GM23248 (cell line): Measurements from ENCODE around the gene MYADML2. TPM values are rescaled to one million over a fixed set of nuclear protein-coding genes. Genes with fewer than 3 reads are reported as not detected.
"Not testable (repeated sequence)": the region's sequence is repeated elsewhere in the genome, so short reads cannot be mapped to it uniquely, and the experiment has no call there.

Experiments
- DNase-seq: peaks from one replicate; pipeline ENCODE4 v3.0.0-alpha.2; 2015
- H2AFZ ChIP-seq: fragments of 200-600 bp; sonication (generic); 2 replicates; pipeline ENCODE4 v1.6.1; 2016; ENCODE audit warnings: antibody characterized with exemption
- H3F3A ChIP-seq: fragments of 200-600 bp; sonication (generic); 2 replicates; pipeline ENCODE4 v1.6.1; 2016; ENCODE audit warnings: mild to moderate bottlenecking, antibody characterized with exemption, mixed run types; ENCODE audit not compliant: insufficient read depth
- H3K27ac ChIP-seq: fragments of 200-600 bp; sonication (generic); 2 replicates; pipeline ENCODE4 v1.5.1; 2016; ENCODE audit warnings: mild to moderate bottlenecking
- H3K27me3 ChIP-seq: fragments of 200-600 bp; sonication (generic); replicated peaks from 2 replicates; pipeline ENCODE4 v1.6.1; 2016; ENCODE audit warnings: mild to moderate bottlenecking; ENCODE audit not compliant: insufficient read depth
- H3K36me3 ChIP-seq: fragments of 200-600 bp; sonication (generic); 2 replicates; pipeline ENCODE4 v1.6.1; 2016; ENCODE audit warnings: low read depth, mild to moderate bottlenecking
- H3K4me1 ChIP-seq: fragments of 200-600 bp; sonication (generic); 2 replicates; pipeline ENCODE4 v1.6.1; 2016; ENCODE audit warnings: mild to moderate bottlenecking; ENCODE audit not compliant: insufficient read depth
- H3K4me2 ChIP-seq: fragments of 200-600 bp; sonication (generic); one replicate; pipeline ENCODE4 v1.6.1; 2016; ENCODE audit warnings: mild to moderate bottlenecking; ENCODE audit not compliant: unreplicated experiment
- H3K4me3 ChIP-seq: fragments of 200-600 bp; sonication (generic); 2 replicates; pipeline ENCODE4 v1.5.1; 2016; ENCODE audit warnings: mild to moderate bottlenecking
- H3K79me2 ChIP-seq: fragments of 200-600 bp; sonication (generic); 2 replicates; pipeline ENCODE4 v1.6.1; 2016; ENCODE audit warnings: mild to moderate bottlenecking; ENCODE audit not compliant: insufficient read depth
- H3K9ac ChIP-seq: fragments of 200-600 bp; sonication (generic); 2 replicates; pipeline ENCODE4 v1.6.1; 2016; ENCODE audit warnings: mild to moderate bottlenecking
- H3K9me2 ChIP-seq: fragments of 200-600 bp; sonication (generic); 2 replicates; pipeline ENCODE4 v1.6.1; 2016; ENCODE audit warnings: mixed run types, mild to moderate bottlenecking, moderate library complexity; ENCODE audit not compliant: insufficient read depth
- H3K9me3 ChIP-seq: fragments of 200-600 bp; sonication (generic); one replicate; pipeline ENCODE4 v1.6.1; 2017; ENCODE audit warnings: low read depth
- H4K20me1 ChIP-seq: fragments of 200-600 bp; sonication (generic); 2 replicates; pipeline ENCODE4 v1.6.0; 2016; ENCODE audit not compliant: insufficient read depth
- EZH2 ChIP-seq: fragments of 200-600 bp; sonication (generic); IDR thresholded peaks from 2 replicates; pipeline ENCODE4 v1.6.1; 2018; ENCODE audit warnings: antibody characterized with exemption, mild to moderate bottlenecking; ENCODE audit not compliant: insufficient read depth, poor library complexity, severe bottlenecking
- EZH2phosphoT487 ChIP-seq: fragments of 200-600 bp; sonication (generic); IDR thresholded peaks from 2 replicates; pipeline ENCODE4 v1.6.1; 2018; ENCODE audit warnings: antibody characterized with exemption, moderate library complexity, mild to moderate bottlenecking, low read depth; ENCODE audit not compliant: insufficient read depth
- WGBS, 2 experiments: methylation state at CpG; one replicate each; pipeline ENCODE4 v1.1.6; 2015 to 2017; ENCODE audit warnings: low lambda C conversion rate in 2 of 2, low coverage in 1 of 2; ENCODE audit errors: missing lambda C conversion rate in 2 of 2; 5-methylcytosine and 5-hydroxymethylcytosine counted together
- in situ Hi-C: fragments of 300-500 bp; cut with MboI; formaldehyde crosslinking; loops from 2 replicates; pipeline ENCODE4 v1.15.0; 2020
- polyA plus RNA-seq: library from polyadenylated mRNA; unstranded; fragments of >200 nt; fragmentation: Nextera tagmentation; extraction: Ambion mirVana; gene quantifications from 2 replicates; pipeline ENCODE4 v1.2.1, GENCODE V29; 2016
- total RNA-seq: library from RNA; depleted of rRNA; stranded (reverse); fragments of >200 nt; shearing (Covaris generic); gene quantifications from 2 replicates; pipeline ENCODE4 v1.2.3, GENCODE V29; 2014

The MYADML2 gene
- total and polyA plus RNA-seq, 2 experiments from 2014 or later: not detected

- no peak overlapping the region for H3K9ac ChIP-seq
- in situ Hi-C loops: no loop called here
- H3K4me2 ChIP-seq: no peak overlapping the region
- no peaks in the 10 kb centered on the region for H3K36me3 ChIP-seq
- no peaks in the 10 kb centered on the region for H3K9me2 ChIP-seq
- no peaks in the 10 kb centered on the region for H3F3A ChIP-seq
- TF ChIP-seq EZH2phosphoT487: no peak
- TF ChIP-seq EZH2: no peak
- no peak overlapping the region for H2AFZ ChIP-seq
- H3K4me3 ChIP-seq: no peak overlapping the region
- no peak overlapping the region for H3K27ac ChIP-seq
- H3K4me1 ChIP-seq: no peaks in the 10 kb centered on the region
- H4K20me1 ChIP-seq: no peaks in the 10 kb centered on the region
- H3K79me2 ChIP-seq: no peaks in the 10 kb centered on the region
- no peaks in the 10 kb centered on the region for H3K9me3 ChIP-seq
- 70 to 77% methylated on average over 12 to 13 of the region's 13 CpGs for WGBS, 2 experiments
- DNase-seq: no peak
- peaks cover 20% of the 10 kb centered on the region for H3K27me3 ChIP-seq
Measured at GRCh38 chr17:81955756-81956544, 8.9 kb upstream of the MYADML2 start.

- no peaks in the 10 kb centered on the region for H3K9me2 ChIP-seq
- H3K4me1 ChIP-seq: no peaks in the 10 kb centered on the region
- 92 to 95% methylated on average over 20 to 26 of the region's 26 CpGs for WGBS, 2 experiments
- H2AFZ ChIP-seq: no peak overlapping the region
- in situ Hi-C loops: no loop called here
- H3F3A ChIP-seq: no peaks in the 10 kb centered on the region
- H4K20me1 ChIP-seq: no peaks in the 10 kb centered on the region
- TF ChIP-seq EZH2phosphoT487: no peak
- TF ChIP-seq EZH2: no peak
- no peak overlapping the region for H3K4me2 ChIP-seq
- no peaks in the 10 kb centered on the region for H3K79me2 ChIP-seq
- peaks cover 15% of the 10 kb centered on the region for H3K27me3 ChIP-seq
- no peak for DNase-seq
- no peak overlapping the region for H3K4me3 ChIP-seq
- H3K9me3 ChIP-seq: no peaks in the 10 kb centered on the region
- no peaks in the 10 kb centered on the region for H3K36me3 ChIP-seq
- no peak overlapping the region for H3K9ac ChIP-seq
- no peak overlapping the region for H3K27ac ChIP-seq
Measured at GRCh38 chr17:81955058-81955681, 8.1 kb upstream of the MYADML2 start.

- 71% methylated on average over 17 to 18 of the region's 19 CpGs for WGBS, 2 experiments
- Histone ChIP-seq H3K4me3 (no peak overlapping the region), H3K9me3 (no peaks in the 10 kb centered on the region), H3K4me1 (no peaks in the 10 kb centered on the region), H3K27me3 (peaks cover 11% of the 10 kb centered on the region), H2AFZ (no peak overlapping the region), H3K27ac (no peak overlapping the region), H3K36me3 (no peaks in the 10 kb centered on the region), H3K79me2 (no peaks in the 10 kb centered on the region), H4K20me1 (no peaks in the 10 kb centered on the region), H3F3A (no peaks in the 10 kb centered on the region), H3K9me2 (no peaks in the 10 kb centered on the region), H3K4me2 (no peak overlapping the region), H3K9ac (no peak overlapping the region)
- TF ChIP-seq EZH2 (no peak), EZH2phosphoT487 (no peak)
- no peak for DNase-seq
- in situ Hi-C loops: no loop called here
Measured at GRCh38 chr17:81954131-81955057, 7.4 kb upstream of the MYADML2 start.

- H3K27ac ChIP-seq, H4K20me1 ChIP-seq, in situ Hi-C loops, H3K9me2 ChIP-seq, H3K4me2 ChIP-seq, H3K79me2 ChIP-seq, H3K36me3 ChIP-seq, H3F3A ChIP-seq, DNase-seq, H3K9ac ChIP-seq, H3K9me3 ChIP-seq, H3K4me3 ChIP-seq, H2AFZ ChIP-seq, H3K27me3 ChIP-seq, H3K4me1 ChIP-seq: not testable (repeated sequence)
- WGBS, 2 experiments: 83 to 92% methylated on average over 5 of the region's 5 CpGs
Measured at GRCh38 chr17:81953443-81953842, 6.4 kb upstream of the MYADML2 start.
